Adipocyte (in vitro differentiated cells): ENCODE results near the gene B3GALNT2.

Experiments used
- DNase-seq: peaks from one replicate; pipeline ENCODE4 v3.0.0-alpha.2; 2015; ENCODE audit warnings: low read depth
- H3K27me3 ChIP-seq: replicated peaks from 2 replicates; pipeline ENCODE4 v1.7.0; 2013; ENCODE audit warnings: mild to moderate bottlenecking, low read length, moderate library complexity; ENCODE audit not compliant: control insufficient read depth, insufficient read depth
- H3K36me3 ChIP-seq: 2 replicates; pipeline ENCODE4 v1.7.0; 2013; ENCODE audit warnings: low read length, mild to moderate bottlenecking, moderate library complexity; ENCODE audit not compliant: control insufficient read depth, insufficient read depth, severe bottlenecking
- H3K4me1 ChIP-seq: 2 replicates; pipeline ENCODE4 v1.7.0; 2013; ENCODE audit warnings: mild to moderate bottlenecking, low read length, moderate library complexity; ENCODE audit not compliant: control insufficient read depth, insufficient read depth
- H3K4me3 ChIP-seq: 2 replicates; pipeline ENCODE4 v1.7.0; 2013; ENCODE audit warnings: mild to moderate bottlenecking, low read length, moderate library complexity
- H3K9ac ChIP-seq: 2 replicates; pipeline ENCODE4 v1.7.0; 2013; ENCODE audit warnings: mild to moderate bottlenecking, low read length, moderate library complexity
- H3K9me3 ChIP-seq: 2 replicates; pipeline ENCODE4 v1.7.0; 2013; ENCODE audit warnings: mild to moderate bottlenecking, low read length, moderate library complexity; ENCODE audit not compliant: control insufficient read depth

Gene B3GALNT2

DNA sequence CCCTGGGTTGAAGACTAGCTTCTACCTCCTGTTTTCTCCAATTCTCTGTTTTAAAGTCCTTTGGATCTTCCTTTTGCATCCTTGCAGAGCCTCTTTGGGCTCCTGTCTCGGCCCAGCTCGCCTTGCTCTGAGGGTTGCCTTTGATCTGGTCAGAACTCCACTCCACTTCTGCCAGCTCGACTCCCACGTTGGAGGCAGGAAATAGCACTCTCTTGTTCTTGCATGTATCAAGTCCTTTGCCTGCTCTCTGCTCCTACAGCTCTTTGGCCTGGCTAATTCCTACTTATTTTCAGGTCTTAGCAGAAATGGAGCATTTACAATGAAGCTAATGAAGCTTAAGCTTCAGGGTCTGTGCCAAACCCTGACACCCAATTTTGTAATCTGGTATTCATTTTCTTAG, 21.1 kb upstream of the B3GALNT2 start:
- H3K9me3 ChIP-seq, result no peaks in the 10 kb centered on the region
- H3K36me3 ChIP-seq, result no peaks in the 10 kb centered on the region
- no peaks in the 10 kb centered on the region for H3K27me3 ChIP-seq
- no peak for DNase-seq
- no peak overlapping the region for H3K9ac ChIP-seq
- peaks cover 4% of the 10 kb centered on the region for H3K4me1 ChIP-seq
- no peak overlapping the region for H3K4me3 ChIP-seq

DNA sequence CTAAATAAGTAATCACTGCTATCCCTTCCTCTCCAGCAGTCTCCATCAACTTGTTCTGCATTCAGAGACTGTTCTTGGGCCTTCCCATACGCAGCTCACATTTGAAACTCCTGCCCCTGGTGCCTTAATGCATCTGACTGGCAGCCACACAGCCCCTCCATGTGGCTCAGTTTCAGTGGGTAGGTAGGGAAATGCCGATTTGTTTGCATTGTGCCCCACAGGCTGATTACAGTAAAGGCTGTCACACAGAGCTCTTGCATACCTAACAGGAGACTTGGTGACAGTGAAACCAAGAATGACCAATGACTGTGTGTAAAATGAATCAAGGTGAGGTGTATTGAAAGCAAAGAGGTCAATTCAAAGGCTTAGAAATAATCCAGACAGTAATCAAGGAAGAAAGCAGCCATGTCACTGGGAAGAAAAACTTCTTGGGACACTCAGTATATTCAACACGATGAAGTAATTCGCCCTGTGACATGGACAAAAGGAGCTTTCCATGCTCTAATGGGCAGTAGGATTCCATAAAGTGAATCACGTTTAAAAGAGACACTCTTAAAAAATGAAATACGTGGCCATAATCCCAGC, 12.7 kb upstream of the B3GALNT2 start:
- peaks cover 3% of the 10 kb centered on the region for H3K4me1 ChIP-seq
- H3K27me3 ChIP-seq, result no peaks in the 10 kb centered on the region
- H3K36me3 ChIP-seq, result no peaks in the 10 kb centered on the region
- no peaks in the 10 kb centered on the region for H3K9me3 ChIP-seq
- no peak overlapping the region for H3K4me3 ChIP-seq
- no peak overlapping the region for H3K9ac ChIP-seq
- DNase-seq, result no peak

DNA sequence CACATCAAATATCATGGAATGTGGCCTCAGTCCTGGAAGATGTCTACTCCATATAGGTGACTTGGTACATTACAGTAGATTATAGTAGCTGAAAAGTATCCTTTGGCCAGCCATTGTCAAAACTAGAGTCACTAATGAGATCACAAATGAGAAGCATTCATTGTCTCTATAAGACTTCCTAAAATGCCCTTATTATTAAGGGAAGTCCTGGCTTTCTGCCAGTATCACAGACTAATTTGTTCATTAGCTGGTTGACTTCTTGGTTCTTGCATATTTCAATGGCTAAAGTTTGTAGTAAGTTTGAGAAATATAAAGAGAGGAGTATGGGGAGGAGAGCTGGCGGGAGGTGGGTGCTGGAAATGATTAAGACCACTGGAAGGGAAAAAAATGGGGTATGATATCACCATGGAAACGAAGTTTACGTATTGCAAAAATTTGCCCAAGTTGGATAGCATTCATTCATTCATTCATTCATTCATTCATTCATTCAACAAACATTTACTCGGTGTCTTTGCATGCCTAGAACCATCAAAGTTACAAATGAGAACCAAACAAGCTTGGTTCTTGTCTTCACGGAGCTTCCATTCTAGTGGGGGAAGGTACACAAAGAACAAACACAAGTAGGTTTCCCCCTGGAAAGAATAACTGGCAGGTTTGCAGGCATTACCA, 11.7 kb upstream of the B3GALNT2 start:
- Histone ChIP-seq H3K4me3 (no peak overlapping the region), H3K9ac (no peak overlapping the region), H3K27me3 (no peaks in the 10 kb centered on the region), H3K4me1 (peaks cover 3% of the 10 kb centered on the region), H3K9me3 (no peaks in the 10 kb centered on the region), H3K36me3 (no peaks in the 10 kb centered on the region)
- DNase-seq, result no peak

DNA sequence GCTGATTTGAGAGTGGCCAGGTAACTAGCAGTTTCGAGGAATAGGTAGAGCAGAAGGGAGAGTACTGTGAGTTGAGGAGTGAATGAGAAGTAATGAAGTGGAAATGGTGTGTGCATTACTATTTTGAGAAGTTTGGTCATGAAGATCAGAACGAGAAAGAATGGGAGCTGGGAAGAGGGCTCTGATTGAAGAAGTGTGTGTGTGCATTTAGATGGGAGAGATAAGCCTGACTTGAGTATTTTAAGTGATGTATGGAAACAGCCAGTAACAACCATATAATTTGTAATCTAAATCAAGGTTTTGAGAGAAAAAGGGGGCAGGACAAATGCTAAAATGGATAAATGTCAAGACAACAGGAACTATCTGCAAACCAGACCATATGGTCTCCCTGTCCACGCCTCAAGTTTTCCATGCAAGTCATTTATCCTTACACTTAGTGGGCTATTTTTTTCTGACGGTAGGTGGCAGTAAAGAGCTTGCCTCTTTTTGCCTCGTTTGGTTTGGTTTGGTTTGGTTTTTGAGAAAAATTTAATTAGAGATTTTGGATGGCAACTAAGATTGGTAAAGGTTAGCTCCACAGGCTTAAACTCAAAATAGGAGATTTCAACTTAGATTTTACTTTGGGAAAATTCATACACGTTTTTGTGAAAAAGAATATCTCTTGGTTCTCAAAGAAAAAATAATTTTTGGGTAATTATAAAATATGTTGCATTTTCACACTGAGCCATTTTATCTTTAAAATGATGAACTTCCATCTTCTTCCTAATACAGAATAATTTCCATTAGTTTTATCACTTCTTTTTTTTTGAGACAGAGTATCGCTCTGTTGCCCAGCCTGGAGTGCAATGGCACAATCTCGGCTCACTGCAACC, 9.5 kb upstream of the B3GALNT2 start:
- H3K4me3 ChIP-seq, result no peak overlapping the region
- H3K9ac ChIP-seq, result no peak overlapping the region
- H3K9me3 ChIP-seq, result no peaks in the 10 kb centered on the region
- H3K4me1 ChIP-seq, result peaks cover 1% of the 10 kb centered on the region
- peak; percentile 92 for DNase-seq
- no peaks in the 10 kb centered on the region for H3K27me3 ChIP-seq
- no peaks in the 10 kb centered on the region for H3K36me3 ChIP-seq

DNA sequence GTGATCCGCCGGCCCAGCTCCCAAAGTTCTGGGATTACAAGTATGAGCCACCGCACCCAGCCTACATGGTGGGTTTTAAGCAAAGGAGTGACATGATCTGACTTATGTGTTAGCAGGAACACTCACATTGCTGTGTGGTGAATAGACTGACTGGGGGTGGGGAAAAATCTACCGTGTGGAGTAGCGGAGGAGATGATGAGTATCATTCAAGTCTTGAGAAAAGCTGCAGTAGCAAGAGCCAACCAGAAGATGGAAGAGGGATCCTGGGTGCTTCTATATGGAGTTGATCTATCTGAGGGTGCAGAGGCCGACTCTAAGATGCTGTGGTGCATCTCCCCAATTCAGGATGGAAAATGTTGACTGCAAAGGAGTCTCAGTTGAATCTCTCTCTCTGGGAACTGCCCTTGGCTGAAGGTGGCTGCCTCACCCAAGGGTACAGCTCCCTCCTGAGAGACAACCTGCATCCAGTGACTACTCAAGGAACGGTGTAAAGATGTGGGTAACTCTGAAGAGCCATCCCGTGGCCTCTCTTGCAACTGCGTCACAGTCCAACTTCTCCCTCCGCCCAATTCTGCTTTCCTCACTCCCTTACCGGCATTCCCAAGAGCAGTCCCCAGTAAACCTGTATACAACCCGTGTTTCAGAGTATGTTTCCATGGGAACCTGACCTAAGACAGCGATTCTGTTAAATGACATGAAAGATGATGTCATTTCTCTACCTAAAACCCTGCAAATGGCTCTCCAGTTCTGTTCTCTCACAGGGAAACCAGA, 7.4 kb upstream of the B3GALNT2 start:
- Histone ChIP-seq H3K36me3 (no peaks in the 10 kb centered on the region), H3K9me3 (no peaks in the 10 kb centered on the region), H3K4me1 (no peaks in the 10 kb centered on the region)

DNA sequence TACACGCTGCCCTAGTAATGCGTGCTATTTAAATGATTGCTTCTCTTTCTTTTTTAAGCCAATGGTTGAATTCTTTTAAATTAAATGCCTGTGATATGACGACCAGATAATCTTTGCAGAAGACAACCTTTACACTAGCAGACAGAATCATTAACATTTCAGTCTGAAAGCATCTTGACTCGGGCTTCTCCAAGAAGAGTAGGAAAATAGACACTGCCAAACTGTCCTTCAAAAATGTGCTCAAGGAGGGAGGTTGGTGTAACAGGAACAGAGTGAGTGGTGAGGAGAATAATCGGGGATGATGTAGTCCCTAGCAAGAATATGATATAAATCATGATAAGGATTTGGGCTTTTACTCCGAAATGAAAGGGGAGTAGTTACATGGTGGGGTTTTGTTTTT, 6.6 kb upstream of the B3GALNT2 start:
- Histone ChIP-seq H3K27me3 (no peaks in the 10 kb centered on the region), H3K36me3 (no peaks in the 10 kb centered on the region), H3K9ac (no peak overlapping the region), H3K9me3 (no peaks in the 10 kb centered on the region), H3K4me1 (no peaks in the 10 kb centered on the region), H3K4me3 (no peak overlapping the region)
- DNase-seq, result no peak

More for the DNA sequence above, 7.4 kb upstream of the B3GALNT2 start:
- no peak for DNase-seq
- H3K4me3 ChIP-seq, result no peak overlapping the region
- no peaks in the 10 kb centered on the region for H3K27me3 ChIP-seq
- no peak overlapping the region for H3K9ac ChIP-seq

- Histone ChIP-seq H3K9ac (no peak overlapping the region), H3K9me3 (no peaks in the 10 kb centered on the region), H3K4me1 (peaks cover 4% of the 10 kb centered on the region), H3K27me3 (no peaks in the 10 kb centered on the region), H3K4me3 (no peak overlapping the region), H3K36me3 (no peaks in the 10 kb centered on the region)
- no peak for DNase-seq
Observed at GRCh38 chr1:235507623-235508022, 3.4 kb upstream of the B3GALNT2 start.

DNA sequence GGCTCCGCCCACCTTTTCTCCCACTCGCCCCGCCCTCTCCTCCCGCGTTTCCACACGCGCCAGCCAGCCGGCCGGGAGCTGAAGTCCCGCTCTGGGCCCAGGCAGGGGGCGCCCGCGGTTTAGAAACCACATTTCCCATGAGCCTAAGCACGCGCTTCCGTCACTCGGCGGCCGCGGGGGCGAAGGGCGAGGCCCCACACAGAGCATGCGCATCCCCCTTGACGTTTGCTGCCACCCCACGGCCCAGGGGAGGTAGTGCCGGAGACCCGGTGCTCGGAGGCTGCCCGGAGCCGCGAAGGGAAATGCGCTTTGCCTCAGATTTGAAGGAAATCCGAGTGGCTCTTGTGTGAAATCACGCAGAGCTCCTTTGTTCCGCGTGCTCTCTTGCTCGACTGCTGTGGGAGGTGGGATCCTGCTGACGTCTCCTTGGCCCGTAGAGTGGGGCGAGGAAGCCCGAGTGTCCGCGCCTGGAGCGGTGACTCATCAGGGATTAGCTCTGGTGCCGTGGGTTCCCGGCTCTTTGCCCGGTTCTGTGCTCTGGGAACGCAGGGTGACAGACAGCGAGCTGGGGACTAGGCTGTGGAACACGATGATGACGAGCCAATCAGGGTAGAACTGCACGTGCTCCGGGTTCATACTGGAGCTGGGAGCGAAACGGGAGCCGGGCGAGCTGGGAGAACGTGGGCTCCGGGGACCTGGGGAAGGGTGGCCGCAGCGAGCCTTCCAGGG, 406 bp upstream of the B3GALNT2 start:
- peak; percentile 100 for DNase-seq
- Histone ChIP-seq H3K9me3 (no peaks in the 10 kb centered on the region), H3K27me3 (no peaks in the 10 kb centered on the region), H3K4me1 (peaks cover 10% of the 10 kb centered on the region), H3K9ac (peak overlapping the region; percentile 96), H3K4me3 (peak overlapping the region; percentile 86), H3K36me3 (no peaks in the 10 kb centered on the region)

DNA sequence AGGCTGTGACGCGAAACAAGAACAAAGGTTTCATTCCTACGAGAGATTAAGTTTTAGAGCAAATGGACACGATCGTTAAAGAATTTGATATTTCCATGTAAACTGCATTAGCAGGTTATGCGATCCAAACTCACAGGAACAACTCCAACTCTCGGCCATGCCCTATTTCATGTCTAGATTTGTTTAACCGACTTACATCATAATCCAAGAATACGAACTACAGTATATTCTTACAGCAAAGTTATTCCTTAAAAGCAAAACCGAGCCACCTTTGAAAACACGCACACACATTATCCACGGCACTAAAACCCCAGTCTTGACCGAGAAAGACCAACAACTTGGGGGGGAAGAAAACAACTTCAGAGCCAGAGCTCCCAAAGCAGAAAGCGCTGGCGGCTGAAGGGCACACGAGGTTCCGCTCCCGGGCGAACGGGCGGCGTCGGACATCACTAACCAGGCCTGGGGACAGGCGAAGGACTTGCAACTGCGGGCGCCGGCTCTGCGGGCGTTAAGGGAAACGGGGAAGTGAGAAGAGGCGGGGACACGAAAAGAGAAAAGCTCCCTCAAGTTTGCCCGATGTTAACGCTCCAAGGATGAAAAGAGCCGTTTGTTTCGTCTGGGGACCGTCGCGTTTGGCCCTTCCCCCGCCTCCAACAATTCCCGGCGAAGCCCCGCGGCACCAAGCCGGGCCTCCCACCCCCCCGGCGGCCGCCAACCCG, 690 bp downstream of the B3GALNT2 start:
- peak; percentile 79 for DNase-seq

More for the DNA sequence above, 690 bp downstream of the B3GALNT2 start:
- Histone ChIP-seq H3K36me3 (no peaks in the 10 kb centered on the region), H3K9ac (peak overlapping the region; percentile 85), H3K4me3 (peak overlapping the region; percentile 86), H3K27me3 (no peaks in the 10 kb centered on the region), H3K9me3 (no peaks in the 10 kb centered on the region), H3K4me1 (peaks cover 10% of the 10 kb centered on the region)
